HepG2 (cell line): ENCODE measurements around the gene CARHSP1. TPM values are rescaled to one million over a fixed set of nuclear protein-coding genes. Genes with fewer than 3 reads are reported as not detected.

ENCODE experiments used
- ARNT ChIP-seq: fragments of 450-650 bp; IDR thresholded peaks from 2 replicates; pipeline ENCODE4 v1.6.1; 2017
- ASH2L ChIP-seq: fragments of 300-600, 200-600 bp; sonication (generic); IDR thresholded peaks from 2 replicates; pipeline ENCODE4 v1.7.0; 2017; ENCODE audit warnings: low read depth, mild to moderate bottlenecking, moderate library complexity, mixed read lengths, low read length; ENCODE audit not compliant: insufficient read length
- BATF2 ChIP-seq: sonication (generic); formaldehyde crosslinking; IDR thresholded peaks from 2 replicates; pipeline ENCODE4 v1.8.0; 2022; ENCODE audit warnings: mild to moderate bottlenecking, missing genetic modification reagents, moderate library complexity
- DR1 ChIP-seq: sonication (generic); formaldehyde crosslinking; IDR thresholded peaks from 2 replicates; pipeline ENCODE4 v1.8.0; 2021; ENCODE audit warnings: mild to moderate bottlenecking, missing genetic modification reagents, inconsistent platforms
- HNF1B ChIP-seq: sonication (generic); formaldehyde crosslinking; IDR thresholded peaks from 2 replicates; pipeline ENCODE4 v1.5.1; 2020; ENCODE audit warnings: mild to moderate bottlenecking, moderate library complexity, missing genetic modification reagents
- KLF16 ChIP-seq, 2 experiments: sonication (generic) in 1 of 2; formaldehyde crosslinking in 1 of 2; IDR thresholded peaks; 2 replicates each; pipeline versions ENCODE4 v1.6.1 to v1.8.0; 2016 to 2023; ENCODE audit warnings: missing genetic modification reagents in 2 of 2, missing compliant biosample characterization in 1 of 2
- MED8 ChIP-seq: sonication (generic); formaldehyde crosslinking; IDR thresholded peaks from 2 replicates; pipeline ENCODE4 v1.8.1; 2023; ENCODE audit warnings: mild to moderate bottlenecking, missing genetic modification reagents; ENCODE audit not compliant: insufficient replicate concordance
- NCOA5 ChIP-seq: sonication (generic); formaldehyde crosslinking; IDR thresholded peaks from 2 replicates; pipeline ENCODE4 v1.4.0; 2020; ENCODE audit warnings: missing genetic modification reagents
- NCOR1 ChIP-seq: fragments of 200-600 bp; sonication (generic); IDR thresholded peaks from 2 replicates; pipeline ENCODE4 v1.7.0; 2017; ENCODE audit warnings: antibody characterized with exemption, low read length, borderline replicate concordance
- PAF1 ChIP-seq: IDR thresholded peaks from 2 replicates; pipeline ENCODE4 v1.6.1; 2016; ENCODE audit warnings: missing genetic modification reagents, missing compliant biosample characterization
- PCBP1 ChIP-seq: fragments of 200-400 bp; formaldehyde crosslinking; IDR thresholded peaks from 2 replicates; pipeline ENCODE4 v1.6.1; 2017; ENCODE audit warnings: mild to moderate bottlenecking, low read depth, low read length, borderline replicate concordance
- PLRG1 ChIP-seq: fragments of 450-650 bp; conservative IDR thresholded peaks from 2 replicates; pipeline ENCODE4 v1.6.1; 2016
- POLR2A ChIP-seq, 2 experiments: IDR thresholded peaks; 2 replicates each; pipeline ENCODE4 v1.6.1; 2011; ENCODE audit warnings: low read depth in 2 of 2, low read length in 2 of 2, mild to moderate bottlenecking in 1 of 2, moderate library complexity in 1 of 2; ENCODE audit not compliant: insufficient read depth in 1 of 2
- POLR2G ChIP-seq: fragments of 200-400 bp; formaldehyde crosslinking; IDR thresholded peaks from 2 replicates; pipeline ENCODE4 v1.6.1; 2018; ENCODE audit warnings: mild to moderate bottlenecking, low read depth, low read length, moderate library complexity
- RAD21 ChIP-seq: fragments of 450-650 bp; formaldehyde crosslinking; IDR thresholded peaks from 2 replicates; pipeline ENCODE4 v1.5.0; 2020; ENCODE audit warnings: mild to moderate bottlenecking
- SOX13 ChIP-seq, 3 experiments: fragments of 450-650 bp in 1 of 3; sonication (generic) in 1 of 3; formaldehyde crosslinking in 1 of 3; IDR thresholded peaks in 2 of 3; conservative IDR thresholded peaks in 1 of 3; 2 replicates each; pipeline versions ENCODE4 v1.5.0 to v1.6.1; 2016 to 2020; ENCODE audit warnings: antibody characterized with exemption in 1 of 3, mild to moderate bottlenecking in 1 of 3, missing compliant biosample characterization in 1 of 3, missing genetic modification reagents in 1 of 3, moderate library complexity in 1 of 3
- STAG1 ChIP-seq: sonication (generic); formaldehyde crosslinking; IDR thresholded peaks from 2 replicates; pipeline ENCODE4 v1.4.0; 2020; ENCODE audit warnings: missing genetic modification reagents
- ZHX2 ChIP-seq, 2 experiments: sonication (generic) in 1 of 2; formaldehyde crosslinking in 1 of 2; IDR thresholded peaks; 2 replicates each; pipeline versions ENCODE4 v1.6.1 to v1.9.0; 2014 to 2022; ENCODE audit warnings: antibody characterized with exemption in 1 of 2, borderline replicate concordance in 1 of 2, inconsistent platforms in 1 of 2, low read depth in 1 of 2, missing genetic modification reagents in 1 of 2
- ZNF30 ChIP-seq: sonication (generic); formaldehyde crosslinking; IDR thresholded peaks from 2 replicates; pipeline ENCODE4 v1.5.0; 2020; ENCODE audit warnings: mild to moderate bottlenecking, missing genetic modification reagents
- ZNF530 ChIP-seq: sonication (generic); formaldehyde crosslinking; IDR thresholded peaks from 2 replicates; pipeline ENCODE4 v1.5.0; 2020; ENCODE audit warnings: low read depth, mild to moderate bottlenecking, missing genetic modification reagents
- ZNF563 ChIP-seq: sonication (generic); formaldehyde crosslinking; IDR thresholded peaks from 2 replicates; pipeline ENCODE4 v1.8.0; 2022; ENCODE audit warnings: mild to moderate bottlenecking, moderate library complexity, missing genetic modification reagents
- ZNF605 ChIP-seq: sonication (generic); formaldehyde crosslinking; IDR thresholded peaks from 2 replicates; pipeline ENCODE4 v1.8.0; 2022; ENCODE audit warnings: mild to moderate bottlenecking, missing genetic modification reagents
- ZNF678 ChIP-seq: sonication (generic); formaldehyde crosslinking; IDR thresholded peaks from 2 replicates; pipeline ENCODE4 v1.4.0; 2020; ENCODE audit warnings: mild to moderate bottlenecking, missing genetic modification reagents
- polyA plus RNA-seq, 8 experiments: library from polyadenylated mRNA; depleted of rRNA in 3 of 8; stranded (reverse) in 7 of 8; unstranded in 1 of 8; fragments of >200 nt; fragmentation: Illumina TruSeq in 4 of 8; extraction: Trizol in 4 of 8; gene quantifications; 2 replicates each; pipeline versions ENCODE4 v1.2.1 to v1.2.3, GENCODE V29; 2011 to 2016; ENCODE audit warnings: low read depth in 4 of 8, missing spikeins in 1 of 8, mixed read lengths in 1 of 8; ENCODE audit not compliant: insufficient read depth in 1 of 8
- total RNA-seq, 5 experiments: library from RNA; depleted of rRNA; stranded (reverse); fragments of >200 nt; fragmentation: Illumina TruSeq; extraction: Trizol; gene quantifications; 2 replicates each; pipeline ENCODE4 v1.2.3, GENCODE V29; 2016; ENCODE audit warnings: low read depth in 1 of 5

The CARHSP1 gene
- total and polyA plus RNA-seq, 2 of the 13 experiments (the other 11 are each of a cell fraction or from before 2014, with no cell fraction given): 173 to 345 TPM

- TF ChIP-seq ASH2L (no peak), ZNF30 (CRISPR knock-in tag) (0 out of 2 replicates have a peak, but pooled peaks have one; percentile 38), NCOA5 (CRISPR knock-in tag) (no peak), PCBP1 (no peak), ZNF605 (CRISPR knock-in tag) (0 out of 2 replicates have a peak, but pooled peaks have one; percentile 50), RAD21 (CRISPR knock-in tag) (peak; percentile 70), NCOR1 (no peak), PLRG1 (no peak), STAG1 (peak; percentile 90), PAF1 (CRISPR knock-in tag) (0 out of 2 replicates have a peak, but pooled peaks have one; percentile 22), BATF2 (no peak), POLR2G (0 out of 2 replicates have a peak, but pooled peaks have one; percentile 8), ZNF563 (CRISPR knock-in tag) (no peak), ARNT (no peak), DR1 (no peak), ZNF678 (no peak), ZHX2 (IDR thresholded peaks at IDR 0.05; ENCODE audit: low read depth) (no peak), ZHX2 (CRISPR knock-in tag; IDR thresholded peaks at IDR 0.05; ENCODE audit: borderline replicate concordance) (no peak), MED8 (CRISPR knock-in tag) (no peak), POLR2A (IDR thresholded peaks at IDR 0.05; ENCODE audit: insufficient read depth in 1 of 2, low read depth in 2 of 2, low read length in 2 of 2) (no peak; a peak in 1 of 4 replicates), KLF16 (CRISPR knock-in tag; IDR thresholded peaks at IDR 0.05) (no peak), ZNF530 (CRISPR knock-in tag) (no peak), SOX13 (IDR thresholded peaks at IDR 0.05) (no peak), SOX13 (CRISPR knock-in tag; conservative IDR thresholded peaks at IDR 0.05 in 1 of 2, IDR thresholded peaks at IDR 0.05 in 1 of 2) (no peak), HNF1B (CRISPR knock-in tag) (no peak)
Observed at GRCh38 chr16:8905168-8905762, 36.5 kb upstream of the CARHSP1 start (continued).
